Cardiac muscle cell (in vitro differentiated cells and primary cell): ENCODE results near the gene INHBA. TPM values are rescaled to one million over a fixed set of nuclear protein-coding genes. Genes with fewer than 3 reads are reported as not detected.

ENCODE experiments used
- DNase-seq, 2 donors: peaks; one replicate each; pipeline versions ENCODE4 v3.0.0 to v3.0.0-alpha.2; 2010 to 2017; ENCODE audit warnings: low read depth in 1 of 2, low spot score in 1 of 2
- H3K27ac ChIP-seq: fragments of 200-600 bp; sonication (generic); 2 replicates; pipeline ENCODE4 v1.5.1; 2016
- H3K27me3 ChIP-seq: fragments of 200-600 bp; sonication (generic); 2 replicates; pipeline ENCODE4 v1.6.0; 2016; ENCODE audit warnings: control low read depth
- H3K36me3 ChIP-seq: fragments of 200-600 bp; sonication (generic); 2 replicates; pipeline ENCODE4 v1.5.1; 2016; ENCODE audit warnings: control low read depth
- H3K4me1 ChIP-seq: fragments of 200-600 bp; sonication (generic); 2 replicates; pipeline ENCODE4 v1.8.1; 2017; ENCODE audit warnings: low read depth, mild to moderate bottlenecking, mixed run types
- H3K4me3 ChIP-seq: fragments of 200-600 bp; sonication (generic); 2 replicates; pipeline ENCODE4 v1.5.1; 2016; ENCODE audit warnings: mild to moderate bottlenecking
- H3K9me3 ChIP-seq: fragments of 200-600 bp; sonication (generic); 2 replicates; pipeline ENCODE4 v1.5.1; 2017; ENCODE audit warnings: low read depth, mild to moderate bottlenecking, control low read depth
- CTCF ChIP-seq: IDR thresholded peaks from 2 replicates; pipeline ENCODE4 v1.5.1; 2012; ENCODE audit warnings: low read depth, mild to moderate bottlenecking, low read length
- polyA plus RNA-seq: library from polyadenylated mRNA; unstranded; fragments of >200 nt; fragmentation: Nextera tagmentation; extraction: Ambion mirVana; gene quantifications from 2 replicates; pipeline ENCODE4 v1.2.1, GENCODE V29; 2016
- total RNA-seq: library from RNA; depleted of rRNA; stranded (reverse); fragments of >200 nt; gene quantifications from 2 replicates; pipeline ENCODE4 v1.2.3, GENCODE V29; 2016

INHBA gene
- total and polyA plus RNA-seq, 2 experiments from 2014 or later: 4.8 to 5.7 TPM

GRCh38 chr7:41732843-41733306 lies 30.0 kb upstream of the INHBA start:
- TF ChIP-seq CTCF: no peak
- H3K27me3 ChIP-seq: no peaks in the 10 kb centered on the region
- no peak overlapping the region for H3K27ac ChIP-seq
- no peaks in the 10 kb centered on the region for H3K4me1 ChIP-seq
- no peak for DNase-seq
- no peak overlapping the region for H3K4me3 ChIP-seq
- no peaks in the 10 kb centered on the region for H3K36me3 ChIP-seq
- H3K9me3 ChIP-seq: no peaks in the 10 kb centered on the region

- DNase-seq: no peak
- no peak overlapping the region for H3K27ac ChIP-seq
- no peak overlapping the region for H3K4me3 ChIP-seq
- no peaks in the 10 kb centered on the region for H3K9me3 ChIP-seq
- TF ChIP-seq CTCF: no peak
- H3K27me3 ChIP-seq: no peaks in the 10 kb centered on the region
- no peaks in the 10 kb centered on the region for H3K36me3 ChIP-seq
- no peaks in the 10 kb centered on the region for H3K4me1 ChIP-seq
These were observed 29.5 kb upstream of the INHBA start for GRCh38 chr7:41732436-41732785.

GRCh38 chr7:41731493-41732435 lies 28.9 kb upstream of the INHBA start:
- TF ChIP-seq CTCF: peak; percentile 34
- peak in 1 of 2 donors; percentile 22 for DNase-seq

GRCh38 chr7:41730668-41731067 lies 27.8 kb upstream of the INHBA start:
- Histone ChIP-seq H3K9me3 (no peaks in the 10 kb centered on the region), H3K27ac (no peak overlapping the region)
- TF ChIP-seq CTCF: no peak

More at GRCh38 chr7:41731493-41732435, 28.9 kb upstream of the INHBA start:
- H3K9me3 ChIP-seq: no peaks in the 10 kb centered on the region
- H3K36me3 ChIP-seq: no peaks in the 10 kb centered on the region
- H3K4me1 ChIP-seq: no peaks in the 10 kb centered on the region
- H3K27ac ChIP-seq: no peak overlapping the region
- H3K27me3 ChIP-seq: no peaks in the 10 kb centered on the region
- H3K4me3 ChIP-seq: no peak overlapping the region

GRCh38 chr7:41730161-41730560 lies 27.3 kb upstream of the INHBA start:
- no peak for DNase-seq
- H3K9me3 ChIP-seq: no peaks in the 10 kb centered on the region
- H3K4me3 ChIP-seq: no peak overlapping the region
- H3K27ac ChIP-seq: no peak overlapping the region
- H3K27me3 ChIP-seq: no peaks in the 10 kb centered on the region
- H3K4me1 ChIP-seq: no peaks in the 10 kb centered on the region
- TF ChIP-seq CTCF: no peak
- H3K36me3 ChIP-seq: no peaks in the 10 kb centered on the region

More at GRCh38 chr7:41730668-41731067, 27.8 kb upstream of the INHBA start:
- Histone ChIP-seq H3K4me1 (no peaks in the 10 kb centered on the region), H3K4me3 (no peak overlapping the region), H3K27me3 (no peaks in the 10 kb centered on the region), H3K36me3 (no peaks in the 10 kb centered on the region)
- DNase-seq: no peak
